B cell (primary cell): ENCODE data around the gene MSTO1. TPM values are rescaled to one million over a fixed set of nuclear protein-coding genes. Genes with fewer than 3 reads are reported as not detected.
"Not testable (repeated sequence)": the region's sequence is repeated elsewhere in the genome, so short reads cannot be mapped to it uniquely, and the experiment has no call there.

ENCODE experiments used
- ATAC-seq: fragments of 200-7000 bp; cut with Tn5 transposase; one replicate; pipeline ENCODE4 v1.10.0; 2021; ENCODE audit warnings: low read depth, mild to moderate bottlenecking, moderate number of reproducible peaks, moderate library complexity
- CTCF ChIA-PET: fragments of 350-600 bp; sonication (Branson Sonifier 250); formaldehyde crosslinking; loops from one replicate; lab custom pipeline; 2021; ENCODE audit warnings: antibody characterized with exemption, inconsistent platforms; lab: Charles Lee
- POLR2A ChIA-PET: fragments of 350-600 bp; sonication (Branson Sonifier 250); formaldehyde crosslinking; loops from one replicate; lab custom pipeline; 2021; ENCODE audit warnings: antibody characterized with exemption; lab: Charles Lee
- DNase-seq: peaks from one replicate; pipeline ENCODE4 v3.0.0; 2013
- H2AFZ ChIP-seq: 2 replicates; pipeline ENCODE4 v1.6.1; 2012; ENCODE audit warnings: mild to moderate bottlenecking, low read depth, low read length; ENCODE audit not compliant: insufficient read depth, poor library complexity, severe bottlenecking
- H3K27ac ChIP-seq, 2 donors: 1 replicate in 1 of 2; 2 replicates in 1 of 2; pipeline ENCODE4 v1.5.1; 2012 to 2013; ENCODE audit warnings: low read length in 2 of 2, mild to moderate bottlenecking in 2 of 2, moderate library complexity in 1 of 2
- H3K27me3 ChIP-seq, 4 experiments: fragments of 200-600 bp in 1 of 4; sonication (generic) in 1 of 4; replicated peaks in 1 of 4; 1 replicate in 2 of 4; 2 replicates in 2 of 4; pipeline versions ENCODE4 v1.6.1 to v1.7.0; 2013 to 2016; ENCODE audit warnings: low read length in 3 of 4, mild to moderate bottlenecking in 2 of 4, mixed read lengths in 1 of 4, moderate library complexity in 1 of 4; ENCODE audit not compliant: insufficient read depth in 4 of 4, control insufficient read depth in 3 of 4; ENCODE audit errors: control extremely low read depth in 1 of 4
- H3K36me3 ChIP-seq, 2 experiments: replicated peaks in 1 of 2; 1 replicate in 1 of 2; 2 replicates in 1 of 2; pipeline versions ENCODE4 v1.6.1 to v1.7.1; 2013; ENCODE audit warnings: low read length in 1 of 2; ENCODE audit not compliant: insufficient read depth in 2 of 2, control insufficient read depth in 1 of 2; ENCODE audit errors: control extremely low read depth in 1 of 2, extremely low read depth in 1 of 2
- H3K4me1 ChIP-seq, 2 donors: fragments of 200-600 bp in 1 of 2; sonication (generic) in 1 of 2; 1 replicate in 1 of 2; 2 replicates in 1 of 2; pipeline versions ENCODE4 v1.5.1 to v1.6.1; 2013 to 2017; ENCODE audit warnings: low read length in 2 of 2; ENCODE audit not compliant: control insufficient read depth in 2 of 2, insufficient read depth in 2 of 2
- H3K4me2 ChIP-seq: replicated peaks from 2 replicates; pipeline ENCODE3; 2012; ENCODE audit warnings: mild to moderate bottlenecking, low read depth, low read length; ENCODE audit not compliant: poor library complexity, severe bottlenecking
- H3K4me3 ChIP-seq, 5 experiments: fragments of 200-600 bp in 1 of 5; sonication (generic) in 1 of 5; 1 replicate in 3 of 5; 2 replicates in 2 of 5; pipeline versions ENCODE4 v1.5.1 to v1.7.0; 2011 to 2016; ENCODE audit warnings: low read length in 4 of 5, mild to moderate bottlenecking in 4 of 5, low read depth in 2 of 5, control low read depth in 1 of 5, moderate library complexity in 1 of 5; ENCODE audit not compliant: insufficient read depth in 1 of 5; ENCODE audit errors: control extremely low read depth in 1 of 5, extremely low read depth in 1 of 5
- H3K79me2 ChIP-seq: fragments of 200-600 bp; sonication (generic); one replicate; pipeline ENCODE4 v1.6.0; 2016; ENCODE audit warnings: low read length; ENCODE audit not compliant: control insufficient read depth, insufficient read depth
- H3K9ac ChIP-seq: fragments of 200-600 bp; sonication (generic); 2 replicates; pipeline ENCODE4 v1.6.1; 2017; ENCODE audit warnings: mild to moderate bottlenecking, low read length, moderate library complexity
- H3K9me3 ChIP-seq, 3 donors: one replicate each; pipeline versions ENCODE4 v1.6.1 to v1.7.1; 2013; ENCODE audit warnings: low read length in 2 of 3; ENCODE audit not compliant: control insufficient read depth in 2 of 3, insufficient read depth in 1 of 3; ENCODE audit errors: control extremely low read depth in 1 of 3
- H4K20me1 ChIP-seq: 2 replicates; pipeline ENCODE4 v1.6.0; 2012; ENCODE audit warnings: mild to moderate bottlenecking, low read length; ENCODE audit not compliant: insufficient read depth, control insufficient read depth, poor library complexity, severe bottlenecking
- H3K27ac Mint-ChIP-seq: one replicate; pipeline ENCODE4 v1.8.0; 2021; ENCODE audit warnings: mixed read lengths
- H3K27me3 Mint-ChIP-seq: one replicate; pipeline ENCODE4 v1.8.0; 2021; ENCODE audit warnings: mixed read lengths
- H3K4me1 Mint-ChIP-seq: one replicate; pipeline ENCODE4 v1.8.0; 2021; ENCODE audit warnings: mixed read lengths
- H3K4me3 Mint-ChIP-seq: one replicate; pipeline ENCODE4 v1.8.0; 2021; ENCODE audit warnings: mixed read lengths
- H3K9me3 Mint-ChIP-seq: one replicate; pipeline ENCODE4 v1.8.0; 2022; ENCODE audit warnings: mixed read lengths; ENCODE audit not compliant: insufficient read depth
- WGBS: methylation state at CpG from one replicate; pipeline ENCODE4 v1.1.5; 2013; ENCODE audit warnings: missing lambda C conversion rate; ENCODE audit not compliant: insufficient coverage; 5-methylcytosine and 5-hydroxymethylcytosine counted together
- intact Hi-C: fragments of 100-400 bp; cut with micrococcal nuclease; formaldehyde crosslinking; loops from one replicate; pipeline ENCODE4 v1.10.0; 2022
- polyA plus RNA-seq: library from polyadenylated mRNA; depleted of rRNA; stranded (reverse); fragments of >200 nt; gene quantifications from 2 replicates; pipeline ENCODE4 v1.2.3, GENCODE V29; 2012
- total RNA-seq, 2 donors: library from RNA; stranded (reverse); fragments of 120-200 nt in 1 of 2; gene quantifications; 1 replicate in 1 of 2; 2 replicates in 1 of 2; pipeline versions ENCODE4 v1.2.3 to v1.2.4, GENCODE V29; 2013 to 2022

Gene MSTO1
- total and polyA plus RNA-seq, 2 donors (not counting 1 experiment from before 2014, with no cell fraction given): 79.3 to 113 TPM

GRCh38 chr1:155589282-155589681 is 20.7 kb upstream of the MSTO1 start:
- intact Hi-C loops: not testable (repeated sequence)

GRCh38 chr1:155590516-155591247 is 19.3 kb upstream of the MSTO1 start:
- CTCF ChIA-PET: interaction anchor here (1.0 to 4.5 kb wide), 3 partner anchors 17 to 340 kb away, joined by 3 to 45 read pairs (median 3); no protein-coding TSS in a partner anchor
- POLR2A ChIA-PET, ATAC-seq: not testable (repeated sequence)

More at GRCh38 chr1:155589282-155589681, 20.7 kb upstream of the MSTO1 start:
- H3K4me1 ChIP-seq, H3K36me3 ChIP-seq, H2AFZ ChIP-seq, H3K27me3 Mint-ChIP-seq, H3K27ac ChIP-seq, DNase-seq, H3K4me2 ChIP-seq, H3K27me3 ChIP-seq, H3K27ac Mint-ChIP-seq, H3K9me3 Mint-ChIP-seq, POLR2A ChIA-PET, ATAC-seq, H3K4me3 ChIP-seq, H3K4me3 Mint-ChIP-seq, H3K9me3 ChIP-seq, H4K20me1 ChIP-seq, H3K79me2 ChIP-seq, H3K9ac ChIP-seq, H3K4me1 Mint-ChIP-seq: not testable (repeated sequence)
- no CpG with 5 or more reads among the region's 3 CpGs for WGBS
- CTCF ChIA-PET: interaction anchor here (0.5 to 4.5 kb wide), 6 partner anchors 14 to 494 kb away, joined by 3 to 45 read pairs (median 5); no protein-coding TSS in a partner anchor

More at GRCh38 chr1:155590516-155591247, 19.3 kb upstream of the MSTO1 start:
- WGBS: 94% methylated on average over 20 of the region's 20 CpGs
- not testable (repeated sequence) for H3K27ac Mint-ChIP-seq, H3K27me3 Mint-ChIP-seq, H3K36me3 ChIP-seq, H3K4me1 ChIP-seq, H2AFZ ChIP-seq, H3K9me3 Mint-ChIP-seq, H3K27ac ChIP-seq, H3K4me3 Mint-ChIP-seq, H3K27me3 ChIP-seq, DNase-seq, H3K9ac ChIP-seq, H3K4me1 Mint-ChIP-seq, H3K4me3 ChIP-seq, H4K20me1 ChIP-seq, H3K4me2 ChIP-seq, H3K79me2 ChIP-seq, H3K9me3 ChIP-seq
- intact Hi-C loops: loop anchor here (5.0 kb wide), 3 partner anchors 268 to 498 kb away; partner anchors contain the start of genes MTX1, RUSC1 and THBS3
